Transverse colon (tissue), 3 donors: Measurements from ENCODE around the gene ADGRE2.

Experiments used
- CTCF ChIP-seq, 5 experiments: fragments of 200-600 bp in 3 of 5; fragments of 450-650 bp in 2 of 5; sonication (generic) in 3 of 5; IDR thresholded peaks; 1 replicate in 2 of 5; 2 replicates in 3 of 5; pipeline ENCODE4 v1.5.1; 2016 to 2017; ENCODE audit warnings: antibody characterized with exemption in 5 of 5, inconsistent platforms in 3 of 5, mild to moderate bottlenecking in 2 of 5, moderate library complexity in 1 of 5
- EP300 ChIP-seq: sonication (generic); formaldehyde crosslinking; IDR thresholded peaks from one replicate; pipeline ENCODE4 v1.6.1; 2017; ENCODE audit warnings: antibody characterized with exemption, low read depth
- POLR2A ChIP-seq: fragments of 450-650 bp; IDR thresholded peaks from one replicate; pipeline ENCODE4 v1.6.1; 2016; ENCODE audit warnings: antibody characterized with exemption, mild to moderate bottlenecking, moderate library complexity

GRCh38 chr19:14748601-14749000, 29.8 kb downstream of the ADGRE2 start:
- TF ChIP-seq CTCF (IDR thresholded peaks at IDR 0.05) (no peak), POLR2A (no peak), EP300 (no peak)
